GM12878 (cell line): ENCODE data around the gene C1QTNF8.

Experiments
- BRCA1 ChIP-seq: IDR thresholded peaks from 2 replicates; pipeline ENCODE4 v1.6.1; 2011; ENCODE audit warnings: low read depth, low read length, improper control_type of control experiment
- POLR2A ChIP-seq: IDR thresholded peaks from 2 replicates; pipeline ENCODE4 v1.6.1; 2011; ENCODE audit warnings: low read depth, mild to moderate bottlenecking, low read length
- POU2F2 ChIP-seq: IDR thresholded peaks from 3 replicates; pipeline ENCODE4 v1.6.1; 2011; ENCODE audit warnings: low read depth, mild to moderate bottlenecking, low read length, borderline replicate concordance

GRCh38 chr16:1112506-1113184 lies 16.6 kb upstream of the C1QTNF8 start:
- TF ChIP-seq BRCA1 = no peak
- TF ChIP-seq POLR2A = no peak
- no peak for TF ChIP-seq POU2F2
